ENCODE data around the gene CCNA2.

The CCNA2 gene

GRCh38 chr4:121806411-121806810, 17.3 kb downstream of the CCNA2 start:
- Histone ChIP-seq H3K4me1 (ENCODE audit: insufficient read depth, low read length, severe bottlenecking) (peaks cover 13% of the 10 kb centered on the region), H3K4me2 (ENCODE audit: low read length) (no peak overlapping the region), H3K4me3 (ENCODE audit: low read depth, low read length, poor library complexity, severe bottlenecking) (no peak overlapping the region), H3K36me3 (ENCODE audit: insufficient read depth, low read length) (peaks cover 83% of the 10 kb centered on the region), H3K27me3 (ENCODE audit: insufficient read depth, low read length) (no peaks in the 10 kb centered on the region), H2AFZ (ENCODE audit: low read length) (no peak overlapping the region), H4K20me1 (ENCODE audit: insufficient read depth, low read length) (no peaks in the 10 kb centered on the region), H3K9ac (ENCODE audit: low read length) (no peak overlapping the region), H3K79me2 (ENCODE audit: insufficient read depth, low read length) (peaks cover 18% of the 10 kb centered on the region), H3F3A (ENCODE audit: insufficient read depth, low read length) (no peaks in the 10 kb centered on the region; the same call in 1 of the 2 replicates), H3K27ac (ENCODE audit: low read depth, low read length, poor library complexity, severe bottlenecking) (no peak overlapping the region), H3K9me3 (ENCODE audit: low read length) (no peaks in the 10 kb centered on the region), H3K9me2 (ENCODE audit: low read depth, low read length) (no peaks in the 10 kb centered on the region)
- TF ChIP-seq CTCF (IDR thresholded peaks at IDR 0.05; ENCODE audit: low read length) (no peak), EZH2 (IDR thresholded peaks at IDR 0.05; ENCODE audit: borderline replicate concordance, low read length) (no peak)

- H3F3A ChIP-seq (ENCODE audit: insufficient read depth, low read length) = no peaks in the 10 kb centered on the region
- H2AFZ ChIP-seq (ENCODE audit: low read length) = 0 out of 2 replicates have a peak overlapping the region, but pooled peaks have one; percentile 9
- peaks cover 20% of the 10 kb centered on the region for H3K79me2 ChIP-seq (ENCODE audit: insufficient read depth, low read length)
- H3K4me1 ChIP-seq (ENCODE audit: insufficient read depth, low read length, severe bottlenecking) = peaks cover 22% of the 10 kb centered on the region
- peak overlapping the region; percentile 91 for H3K4me2 ChIP-seq (ENCODE audit: low read length)
- H3K27ac ChIP-seq (ENCODE audit: low read depth, low read length, poor library complexity, severe bottlenecking) = peak overlapping the region; percentile 77
- peak overlapping the region; percentile 80 for H3K4me3 ChIP-seq (ENCODE audit: low read depth, low read length, poor library complexity, severe bottlenecking)
- peak overlapping the region; percentile 86 for H3K9ac ChIP-seq (ENCODE audit: low read length)
- no peaks in the 10 kb centered on the region for H4K20me1 ChIP-seq (ENCODE audit: insufficient read depth, low read length)
- H3K27me3 ChIP-seq (ENCODE audit: insufficient read depth, low read length) = no peaks in the 10 kb centered on the region
- no peaks in the 10 kb centered on the region for H3K9me2 ChIP-seq (ENCODE audit: low read depth, low read length)
- no peaks in the 10 kb centered on the region for H3K9me3 ChIP-seq (ENCODE audit: low read length)
- TF ChIP-seq CTCF (IDR thresholded peaks at IDR 0.05; ENCODE audit: low read length) = no peak
- no peak for TF ChIP-seq EZH2 (IDR thresholded peaks at IDR 0.05; ENCODE audit: borderline replicate concordance, low read length)
- peaks cover 42% of the 10 kb centered on the region for H3K36me3 ChIP-seq (ENCODE audit: insufficient read depth, low read length)
These were observed 22.0 kb downstream of the CCNA2 start for GRCh38 chr4:121801715-121802075.

GRCh38 chr4:121800961-121801714, 22.5 kb downstream of the CCNA2 start, which contains the start of gene EXOSC9:
Gene EXOSC9 (plus strand): TSS chr4:121801323. CDS start chr4:121801425, 102 bp downstream.
- Histone ChIP-seq H3K4me2 (ENCODE audit: low read length) (peak within 1 kb of the TSS; percentile 91), H3K9me3 (ENCODE audit: low read length) (no peaks in the 10 kb centered on the region), H3F3A (ENCODE audit: insufficient read depth, low read length) (no peaks in the 10 kb centered on the region), H4K20me1 (ENCODE audit: insufficient read depth, low read length) (no peaks in the 10 kb centered on the region), H3K4me3 (ENCODE audit: low read depth, low read length, poor library complexity, severe bottlenecking) (peak within 1 kb of the TSS; percentile 80), H3K79me2 (ENCODE audit: insufficient read depth, low read length) (peaks cover 20% of the 10 kb centered on the region), H3K27me3 (ENCODE audit: insufficient read depth, low read length) (no peaks in the 10 kb centered on the region), H3K4me1 (ENCODE audit: insufficient read depth, low read length, severe bottlenecking) (peaks cover 22% of the 10 kb centered on the region), H2AFZ (ENCODE audit: low read length) (0 out of 2 replicates have a peak within 1 kb of the TSS, but pooled peaks have one; percentile 9), H3K9ac (ENCODE audit: low read length) (peak within 1 kb of the TSS; percentile 86), H3K36me3 (ENCODE audit: insufficient read depth, low read length) (peaks cover 36% of the 10 kb centered on the region), H3K9me2 (ENCODE audit: low read depth, low read length) (no peaks in the 10 kb centered on the region), H3K27ac (ENCODE audit: low read depth, low read length, poor library complexity, severe bottlenecking) (peak within 1 kb of the TSS; percentile 77)
- no peak for TF ChIP-seq CTCF (IDR thresholded peaks at IDR 0.05; ENCODE audit: low read length)
- TF ChIP-seq EZH2 (IDR thresholded peaks at IDR 0.05; ENCODE audit: borderline replicate concordance, low read length) = no peak
